ENCODE results near the gene HPCAL4.

HPCAL4 gene

DNA sequence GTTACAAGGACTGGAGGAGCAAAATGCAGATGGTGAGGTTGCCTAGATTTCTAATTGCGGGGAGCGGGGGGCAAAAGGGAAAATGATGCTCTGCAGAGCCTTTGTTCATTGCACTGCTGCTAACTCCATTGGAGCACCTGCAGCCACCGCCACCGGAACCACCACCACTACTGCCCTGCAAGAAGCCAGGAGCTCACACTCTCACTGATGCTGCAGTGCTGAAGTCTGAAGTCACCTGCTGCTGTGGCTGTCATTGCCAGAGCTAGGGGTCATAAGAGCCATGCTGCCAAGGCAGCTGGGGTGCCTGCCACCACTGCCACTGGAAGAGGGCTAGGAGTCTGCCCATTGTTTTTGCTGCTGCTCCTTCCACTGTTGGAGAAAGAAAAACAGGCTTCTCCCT, 7.3 kb upstream of the HPCAL4 start:
- no peaks in the 10 kb centered on the region for H3K36me3 Mint-ChIP-seq (ENCODE audit: low read depth)
- H3K4me3 Mint-ChIP-seq = no peak overlapping the region
- H3K27ac Mint-ChIP-seq = no peak overlapping the region
- H3K9me3 Mint-ChIP-seq = no peaks in the 10 kb centered on the region
- peaks cover 33% of the 10 kb centered on the region for H3K4me1 Mint-ChIP-seq
- TF ChIP-seq, protein P1, sequence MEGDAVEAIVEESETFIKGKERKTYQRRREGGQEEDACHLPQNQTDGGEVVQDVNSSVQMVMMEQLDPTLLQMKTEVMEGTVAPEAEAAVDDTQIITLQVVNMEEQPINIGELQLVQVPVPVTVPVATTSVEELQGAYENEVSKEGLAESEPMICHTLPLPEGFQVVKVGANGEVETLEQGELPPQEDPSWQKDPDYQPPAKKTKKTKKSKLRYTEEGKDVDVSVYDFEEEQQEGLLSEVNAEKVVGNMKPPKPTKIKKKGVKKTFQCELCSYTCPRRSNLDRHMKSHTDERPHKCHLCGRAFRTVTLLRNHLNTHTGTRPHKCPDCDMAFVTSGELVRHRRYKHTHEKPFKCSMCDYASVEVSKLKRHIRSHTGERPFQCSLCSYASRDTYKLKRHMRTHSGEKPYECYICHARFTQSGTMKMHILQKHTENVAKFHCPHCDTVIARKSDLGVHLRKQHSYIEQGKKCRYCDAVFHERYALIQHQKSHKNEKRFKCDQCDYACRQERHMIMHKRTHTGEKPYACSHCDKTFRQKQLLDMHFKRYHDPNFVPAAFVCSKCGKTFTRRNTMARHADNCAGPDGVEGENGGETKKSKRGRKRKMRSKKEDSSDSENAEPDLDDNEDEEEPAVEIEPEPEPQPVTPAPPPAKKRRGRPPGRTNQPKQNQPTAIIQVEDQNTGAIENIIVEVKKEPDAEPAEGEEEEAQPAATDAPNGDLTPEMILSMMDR (IDR thresholded peaks at IDR 0.05; ENCODE audit: unreplicated experiment in 3 of 3) = no peak
- peaks cover 73% of the 10 kb centered on the region for H3K27me3 Mint-ChIP-seq (ENCODE audit: low read depth)

- no peaks in the 10 kb centered on the region for H3K9me3 Mint-ChIP-seq
- peaks cover 83% of the 10 kb centered on the region for H3K27me3 Mint-ChIP-seq (ENCODE audit: low read depth)
- no peaks in the 10 kb centered on the region for H3K36me3 Mint-ChIP-seq (ENCODE audit: low read depth)
- H3K4me1 Mint-ChIP-seq = peaks cover 25% of the 10 kb centered on the region
- no peak overlapping the region for H3K4me3 Mint-ChIP-seq
- TF ChIP-seq, protein P1 (IDR thresholded peaks at IDR 0.05; ENCODE audit: unreplicated experiment in 3 of 3) = no peak
- no peak overlapping the region for H3K27ac Mint-ChIP-seq
These were observed 5.2 kb upstream of the HPCAL4 start for GRCh38 chr1:39696448-39696847.

DNA sequence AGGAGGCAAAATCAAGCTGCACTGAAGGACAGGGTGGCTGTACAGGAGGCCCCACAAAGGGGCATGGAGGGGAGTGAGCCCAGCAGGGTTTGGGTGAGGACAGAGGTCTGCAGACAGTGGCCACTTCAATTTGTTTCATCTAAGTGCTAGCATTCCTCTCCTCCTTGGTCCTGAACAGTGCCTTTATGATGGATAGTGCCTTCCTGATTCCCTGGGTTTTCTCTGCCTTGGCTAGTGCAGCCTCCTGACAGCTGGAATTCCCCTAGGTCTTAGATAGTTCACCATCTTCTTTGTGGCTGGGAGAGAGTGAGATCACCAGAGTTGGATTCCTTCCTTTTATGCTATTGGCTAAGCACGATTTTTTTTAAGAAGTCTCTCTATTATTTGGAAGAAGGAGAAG, 3.8 kb upstream of the HPCAL4 start:
- no peak overlapping the region for H3K4me3 Mint-ChIP-seq
- TF ChIP-seq, protein P1 (IDR thresholded peaks at IDR 0.05; ENCODE audit: unreplicated experiment in 3 of 3) = no peak

DNA sequence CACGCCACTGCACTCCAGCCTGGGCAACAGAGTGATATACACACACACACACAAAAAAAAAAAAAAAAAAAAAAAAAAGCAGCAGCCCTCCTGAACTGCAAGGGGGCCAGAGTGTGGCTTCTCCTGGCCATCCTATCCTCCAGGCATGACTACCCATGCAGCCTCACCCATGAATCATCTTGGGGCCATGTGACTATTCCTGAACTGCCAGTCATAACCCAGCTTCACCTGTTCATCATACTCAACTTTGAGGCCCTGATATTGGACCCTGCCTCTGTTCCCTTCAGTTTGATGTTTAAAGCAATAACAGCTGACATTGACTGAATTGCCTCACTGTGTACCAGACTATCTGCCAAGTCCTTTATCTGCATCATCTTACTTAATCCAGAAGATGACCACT, 2.8 kb upstream of the HPCAL4 start:
- Mint-ChIP-seq H3K27ac (no peak overlapping the region), H3K27me3 (ENCODE audit: low read depth) (peaks cover 92% of the 10 kb centered on the region), H3K4me1 (peaks cover 23% of the 10 kb centered on the region), H3K4me3 (peak overlapping the region in 2 of 3 experiments; percentile 4 to 43), H3K9me3 (no peaks in the 10 kb centered on the region), H3K36me3 (ENCODE audit: low read depth) (no peaks in the 10 kb centered on the region)
- TF ChIP-seq, protein P1 (IDR thresholded peaks at IDR 0.05; ENCODE audit: unreplicated experiment in 3 of 3) = no peak

More for the DNA sequence above, 3.8 kb upstream of the HPCAL4 start:
- peaks cover 20% of the 10 kb centered on the region for H3K4me1 Mint-ChIP-seq
- no peak overlapping the region for H3K27ac Mint-ChIP-seq
- H3K27me3 Mint-ChIP-seq (ENCODE audit: low read depth) = peaks cover 86% of the 10 kb centered on the region
- no peaks in the 10 kb centered on the region for H3K9me3 Mint-ChIP-seq
- H3K36me3 Mint-ChIP-seq (ENCODE audit: low read depth) = no peaks in the 10 kb centered on the region

DNA sequence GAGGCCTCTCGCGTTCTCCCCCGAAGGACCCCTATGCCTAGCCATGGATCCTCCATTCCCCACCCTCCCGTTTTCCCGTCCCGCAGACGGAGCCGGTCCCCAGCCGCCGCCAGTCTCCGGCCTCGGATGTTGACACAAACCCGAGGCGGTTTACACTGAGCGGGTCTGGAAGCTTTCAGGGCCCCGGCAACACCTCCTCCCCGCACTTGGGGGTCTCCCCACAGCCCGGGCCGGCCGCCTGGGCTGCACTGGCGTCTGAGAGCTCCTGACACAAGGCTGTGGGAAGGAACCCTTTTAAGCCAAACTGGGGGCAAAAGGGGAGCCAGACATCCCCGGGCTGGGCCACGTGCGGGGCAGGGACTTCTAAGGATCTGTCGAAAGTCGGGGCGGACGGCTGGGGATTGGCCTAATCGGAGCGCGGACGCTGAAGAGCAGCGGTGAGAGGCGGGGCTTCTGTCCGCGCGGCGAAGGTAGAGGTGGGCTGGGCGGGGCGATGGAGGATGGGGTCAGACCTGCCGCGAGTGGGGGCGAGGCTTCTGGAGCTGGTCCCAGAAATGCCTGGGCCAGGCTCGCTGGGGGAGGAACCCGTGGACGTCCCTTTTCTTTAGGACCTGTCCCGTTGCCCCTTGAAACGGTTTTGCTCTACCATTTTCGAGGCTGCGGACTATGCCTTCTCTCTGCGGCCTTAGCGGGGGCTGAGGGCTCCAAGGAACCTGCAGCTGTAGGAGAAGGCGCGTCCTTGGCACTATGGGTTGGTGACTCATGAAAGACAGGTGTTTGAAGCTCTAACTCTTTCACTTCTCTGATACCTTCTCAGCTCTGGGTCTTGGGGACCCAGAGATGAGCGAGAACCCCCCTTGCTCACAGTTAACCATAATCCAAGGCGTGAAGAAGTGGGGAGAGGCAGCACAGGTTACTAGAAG, 1.2 kb upstream of the HPCAL4 start:
- Mint-ChIP-seq H3K4me3 (peak overlapping the region; percentile 61 to 68 (median 62)), H3K9me3 (no peaks in the 10 kb centered on the region), H3K4me1 (peaks cover 26% of the 10 kb centered on the region), H3K36me3 (ENCODE audit: low read depth) (no peaks in the 10 kb centered on the region), H3K27me3 (ENCODE audit: low read depth) (peaks cover 93% of the 10 kb centered on the region), H3K27ac (no peak overlapping the region)
- TF ChIP-seq, protein P1 (IDR thresholded peaks at IDR 0.05; ENCODE audit: unreplicated experiment in 3 of 3) = no peak
